ENCODE data around the gene NHEJ1.

NHEJ1 gene

DNA sequence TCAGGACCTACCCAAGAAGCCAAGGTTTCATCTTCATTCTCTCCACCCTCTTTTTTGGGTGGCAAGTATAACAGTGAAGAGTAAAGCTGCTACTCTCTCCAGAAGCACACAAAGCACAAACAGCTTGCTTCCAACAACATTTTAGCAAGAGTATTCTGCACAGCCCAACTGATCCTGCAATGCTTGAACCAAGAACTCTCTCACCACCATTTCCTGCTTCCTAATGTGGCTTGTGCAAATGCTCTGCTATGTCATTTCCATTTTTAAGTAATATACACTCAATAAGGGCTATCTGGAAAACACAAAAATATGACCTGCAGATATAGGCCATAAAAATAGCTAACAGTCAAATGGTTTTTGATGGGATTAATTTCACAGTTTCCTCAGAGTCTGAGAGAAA is 75.8 kb downstream of the NHEJ1 start:
- DNase-seq (ENCODE audit: low spot score) = no peak
- TF ChIP-seq, protein P1, sequence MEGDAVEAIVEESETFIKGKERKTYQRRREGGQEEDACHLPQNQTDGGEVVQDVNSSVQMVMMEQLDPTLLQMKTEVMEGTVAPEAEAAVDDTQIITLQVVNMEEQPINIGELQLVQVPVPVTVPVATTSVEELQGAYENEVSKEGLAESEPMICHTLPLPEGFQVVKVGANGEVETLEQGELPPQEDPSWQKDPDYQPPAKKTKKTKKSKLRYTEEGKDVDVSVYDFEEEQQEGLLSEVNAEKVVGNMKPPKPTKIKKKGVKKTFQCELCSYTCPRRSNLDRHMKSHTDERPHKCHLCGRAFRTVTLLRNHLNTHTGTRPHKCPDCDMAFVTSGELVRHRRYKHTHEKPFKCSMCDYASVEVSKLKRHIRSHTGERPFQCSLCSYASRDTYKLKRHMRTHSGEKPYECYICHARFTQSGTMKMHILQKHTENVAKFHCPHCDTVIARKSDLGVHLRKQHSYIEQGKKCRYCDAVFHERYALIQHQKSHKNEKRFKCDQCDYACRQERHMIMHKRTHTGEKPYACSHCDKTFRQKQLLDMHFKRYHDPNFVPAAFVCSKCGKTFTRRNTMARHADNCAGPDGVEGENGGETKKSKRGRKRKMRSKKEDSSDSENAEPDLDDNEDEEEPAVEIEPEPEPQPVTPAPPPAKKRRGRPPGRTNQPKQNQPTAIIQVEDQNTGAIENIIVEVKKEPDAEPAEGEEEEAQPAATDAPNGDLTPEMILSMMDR (IDR thresholded peaks at IDR 0.05; ENCODE audit: extremely low read depth, insufficient read depth, missing control alignments) = no peak
- in situ Hi-C loops (cut with MboI; ENCODE audit: low pct_unique_long_range_greater_than_20kb, low sequenced_read_pairs, unreplicated experiment) = no loop called here

DNA sequence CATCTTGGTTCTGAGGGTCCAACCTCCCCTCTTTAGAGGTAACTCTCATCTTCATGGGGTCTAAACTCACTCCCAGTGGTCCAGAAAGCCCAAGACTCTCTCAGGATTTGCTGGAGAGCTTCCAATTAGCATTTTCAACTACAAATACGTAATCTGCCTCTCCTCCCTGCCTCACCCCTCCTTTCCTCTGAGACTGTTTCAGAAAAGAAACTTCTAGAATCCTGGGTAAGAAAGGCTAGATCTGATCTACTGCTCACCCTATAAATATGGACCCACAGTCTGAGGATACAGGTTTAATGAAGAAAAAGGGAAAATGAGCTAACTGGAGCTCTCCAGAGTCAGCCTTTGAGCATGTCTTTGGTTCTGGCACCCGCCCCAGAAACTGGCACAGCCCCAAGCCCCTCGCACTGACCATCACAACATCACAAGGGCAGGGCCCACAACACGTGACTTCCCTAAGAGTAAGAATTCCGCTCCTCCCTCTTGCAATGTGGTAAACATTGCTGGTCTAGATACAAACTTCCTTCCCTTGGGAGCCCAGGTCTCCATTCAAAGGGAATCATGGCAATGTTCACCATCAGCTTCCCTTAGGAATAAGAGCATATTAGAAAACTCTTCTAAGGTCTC is 78.2 kb downstream of the NHEJ1 start:
- DNase-seq (ENCODE audit: low spot score) = no peak
- in situ Hi-C loops (cut with MboI; ENCODE audit: low pct_unique_long_range_greater_than_20kb, low sequenced_read_pairs, unreplicated experiment) = no loop called here
- TF ChIP-seq, protein P1 (IDR thresholded peaks at IDR 0.05; ENCODE audit: extremely low read depth, insufficient read depth, missing control alignments) = no peak

DNA sequence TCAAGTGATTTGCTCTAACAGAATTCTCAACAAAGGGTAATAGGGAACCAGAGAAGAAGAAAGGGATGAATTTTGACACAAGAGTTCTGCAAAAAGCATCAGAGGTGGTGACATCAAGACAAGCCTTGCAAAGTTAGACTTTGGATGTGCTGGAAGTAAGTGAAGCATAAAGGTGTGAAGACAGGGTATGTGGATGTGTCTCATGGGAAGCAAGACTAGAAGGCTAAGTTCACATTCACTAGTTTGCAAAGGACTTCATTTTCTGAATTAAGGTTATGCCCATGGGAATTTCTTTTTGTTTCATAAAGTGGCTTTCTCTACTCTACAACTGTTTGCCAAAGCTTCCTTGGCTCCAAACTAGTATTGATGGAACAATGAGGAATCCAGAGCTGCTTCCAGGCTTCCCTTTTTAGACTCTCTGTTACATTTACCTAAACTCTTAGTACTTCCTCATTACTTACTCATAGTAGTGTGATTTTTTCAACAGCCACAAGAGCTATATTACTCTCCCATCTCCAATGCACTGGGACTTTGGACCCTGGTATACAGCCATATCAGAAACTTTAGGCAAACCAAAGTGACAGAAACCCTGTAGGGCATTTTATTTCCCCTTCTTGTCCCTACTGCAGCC is 78.8 kb downstream of the NHEJ1 start:
- TF ChIP-seq, protein P1 (IDR thresholded peaks at IDR 0.05; ENCODE audit: extremely low read depth, insufficient read depth, missing control alignments) = no peak
- DNase-seq (ENCODE audit: low spot score) = no peak
- in situ Hi-C loops (cut with MboI; ENCODE audit: low pct_unique_long_range_greater_than_20kb, low sequenced_read_pairs, unreplicated experiment) = no loop called here

DNA sequence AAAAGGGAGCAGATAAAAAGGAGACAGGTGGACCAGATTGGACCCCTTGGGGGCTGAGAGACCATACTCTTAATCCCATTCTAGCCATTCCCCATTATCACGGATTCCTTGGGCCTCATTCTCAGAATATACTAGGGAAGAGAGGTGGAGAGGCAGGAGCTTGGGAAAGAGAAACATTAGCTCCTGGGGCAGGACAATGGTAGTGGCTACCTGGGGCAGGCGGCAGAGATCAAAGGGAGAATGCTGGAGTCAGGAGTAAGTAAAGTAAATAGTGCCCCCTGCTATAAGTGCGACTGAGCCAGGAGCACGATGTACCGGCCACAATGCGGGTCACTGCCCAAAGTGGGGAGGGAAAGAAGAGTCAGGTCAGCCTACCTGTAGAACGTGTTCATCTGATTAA is 79.5 kb downstream of the NHEJ1 start:
- TF ChIP-seq, protein P1 (IDR thresholded peaks at IDR 0.05; ENCODE audit: extremely low read depth, insufficient read depth, missing control alignments) = no peak
- in situ Hi-C loops (cut with MboI; ENCODE audit: low pct_unique_long_range_greater_than_20kb, low sequenced_read_pairs, unreplicated experiment) = no loop called here
- no peak for DNase-seq (ENCODE audit: low spot score)

DNA sequence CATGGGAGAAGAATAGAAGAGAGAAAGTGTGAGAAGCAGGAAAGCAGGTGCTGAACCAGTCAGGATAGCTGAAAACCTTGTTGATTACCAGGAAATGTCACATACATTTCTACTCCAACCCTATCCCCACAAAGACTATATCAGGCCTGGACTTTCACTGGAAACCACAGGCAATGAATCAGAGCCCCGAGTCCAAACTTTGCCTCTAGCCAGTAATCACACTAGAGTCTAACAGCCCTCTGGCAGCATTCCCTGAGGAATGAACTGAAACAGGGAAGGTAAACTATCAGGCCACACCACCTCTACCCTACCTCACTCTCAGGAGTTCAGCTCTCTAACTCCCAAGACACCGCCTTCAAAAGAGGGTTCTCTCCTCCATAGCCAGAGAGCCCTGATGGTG is 81.2 kb downstream of the NHEJ1 start:
- TF ChIP-seq, protein P1 (IDR thresholded peaks at IDR 0.05; ENCODE audit: extremely low read depth, insufficient read depth, missing control alignments) = no peak
- in situ Hi-C loops (cut with MboI; ENCODE audit: low pct_unique_long_range_greater_than_20kb, low sequenced_read_pairs, unreplicated experiment) = no loop called here
- DNase-seq (ENCODE audit: low spot score) = no peak

DNA sequence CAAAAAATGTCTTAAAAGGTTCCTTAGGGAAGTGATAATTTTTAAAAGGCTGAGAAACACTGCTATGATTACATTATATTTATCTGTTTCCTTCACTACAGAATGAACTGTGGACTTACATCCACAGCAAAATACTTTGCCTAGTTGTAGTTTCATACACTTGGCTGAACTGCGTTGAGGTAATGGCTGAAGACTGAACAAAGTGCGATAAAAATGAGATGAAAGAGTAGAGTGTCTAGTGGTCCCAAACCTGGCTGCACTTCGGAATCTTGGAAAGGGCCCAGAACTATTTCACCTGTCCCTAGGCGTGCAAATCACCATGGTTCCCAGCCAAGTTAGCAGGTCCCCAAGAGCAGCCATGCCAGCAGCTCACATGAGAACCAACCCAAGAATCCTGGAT is 81.7 kb downstream of the NHEJ1 start:
- TF ChIP-seq, protein P1 (IDR thresholded peaks at IDR 0.05; ENCODE audit: extremely low read depth, insufficient read depth, missing control alignments) = no peak
- in situ Hi-C loops (cut with MboI; ENCODE audit: low pct_unique_long_range_greater_than_20kb, low sequenced_read_pairs, unreplicated experiment) = no loop called here
- no peak for DNase-seq (ENCODE audit: low spot score)

Measured in GM13977 (cell line).